ENCODE results near the gene MARK2.

DNA sequence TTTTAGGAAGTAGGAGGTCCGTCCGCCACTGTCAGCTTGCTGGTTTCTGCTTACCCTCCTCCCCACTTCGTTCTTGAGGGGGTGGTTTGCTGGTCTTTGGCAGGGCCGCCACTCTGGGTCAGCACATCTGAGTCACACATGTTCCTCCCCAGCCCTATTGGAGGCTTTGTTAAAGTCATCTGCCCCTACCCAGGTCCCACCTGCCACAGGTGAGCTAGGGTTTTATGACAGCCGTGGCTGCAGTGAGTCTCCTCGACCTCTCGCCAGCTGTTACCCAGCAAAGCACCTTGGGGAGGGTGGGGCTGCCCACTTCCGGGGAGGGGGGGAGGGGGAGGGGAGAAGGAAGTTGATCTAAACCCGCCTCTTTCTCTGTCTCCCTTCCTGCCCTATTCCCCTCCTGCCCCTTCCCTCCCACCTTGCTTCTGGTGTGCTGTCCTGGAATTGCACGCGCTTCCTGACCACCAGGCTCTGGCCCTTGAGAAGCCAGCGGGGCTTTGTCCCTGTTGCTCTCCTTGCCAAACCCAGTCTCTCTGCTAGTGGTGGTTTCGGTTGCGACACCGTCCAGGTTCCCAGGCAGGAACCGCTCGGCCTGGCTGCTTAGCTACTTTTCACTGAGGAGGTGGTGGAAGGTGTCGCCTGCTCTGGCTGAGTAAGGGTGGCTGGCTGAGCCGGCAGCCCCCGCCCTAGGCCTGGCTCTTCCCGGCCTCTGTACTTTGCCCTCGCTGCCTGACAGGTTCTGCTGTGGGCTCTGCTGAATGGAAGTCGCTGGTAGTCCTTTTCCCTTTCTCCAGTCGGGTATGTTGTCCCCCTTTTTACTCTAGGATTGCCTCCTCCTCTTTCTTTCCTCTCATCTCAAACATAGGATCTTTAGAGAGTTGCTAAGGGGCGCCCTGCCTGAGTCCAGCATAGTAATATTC lies 49.5 kb downstream of the MARK2 start:
- TF ChIP-seq POLR2A (IDR thresholded peaks at IDR 0.05) (no peak), CTCF (IDR thresholded peaks at IDR 0.05) (no peak), POLR2AphosphoS5 (IDR thresholded peaks at IDR 0.05) (no peak)
